T-cell (primary cell): ENCODE data around the gene C16orf86. TPM values are rescaled to one million over a fixed set of nuclear protein-coding genes. Genes with fewer than 3 reads are reported as not detected.

ENCODE experiments used
- ATAC-seq, 4 experiments: fragments of 200-7000 bp in 3 of 4; fragments of 150-1000 bp in 1 of 4; cut with Tn5 transposase; replicated peaks in 1 of 4; 1 replicate in 3 of 4; 2 replicates in 1 of 4; pipeline ENCODE4 v1.10.0; 2021; ENCODE audit warnings: moderate library complexity in 3 of 4, mild to moderate bottlenecking in 2 of 4, moderate number of reproducible peaks in 1 of 4
- CTCF ChIA-PET, 2 donors: fragments of 300-600 bp; sonication (Branson Sonifier 250); formaldehyde crosslinking; loops; one replicate each; lab custom pipeline; 2022; ENCODE audit warnings: antibody characterized with exemption in 2 of 2; lab: Charles Lee
- POLR2A ChIA-PET, 2 donors: fragments of 300-600 bp; sonication (Branson Sonifier 250); formaldehyde crosslinking; loops; one replicate each; lab custom pipeline; 2022; ENCODE audit warnings: antibody characterized with exemption in 2 of 2; lab: Charles Lee
- DNase-seq, 35 experiments: peaks; one replicate each; pipeline versions ENCODE4 v3.0.0 to v3.0.0-alpha.2; 2013 to 2023
- H3K27ac ChIP-seq: one replicate; pipeline ENCODE4 v1.5.1; 2013; ENCODE audit warnings: low read length
- H3K27me3 ChIP-seq, 2 experiments: replicated peaks in 1 of 2; 1 replicate in 1 of 2; 2 replicates in 1 of 2; pipeline versions ENCODE4 v1.6.1 to v1.7.0; 2013; ENCODE audit warnings: low read length in 1 of 2, mixed read lengths in 1 of 2; ENCODE audit not compliant: control insufficient read depth in 2 of 2, insufficient read depth in 2 of 2; ENCODE audit errors: extremely low read depth in 1 of 2
- H3K36me3 ChIP-seq, 2 donors: 1 replicate in 1 of 2; 2 replicates in 1 of 2; pipeline versions ENCODE4 v1.6.1 to v1.7.0; 2013; ENCODE audit warnings: low read length in 1 of 2; ENCODE audit not compliant: control insufficient read depth in 2 of 2, insufficient read depth in 1 of 2; ENCODE audit errors: extremely low read depth in 1 of 2
- H3K4me1 ChIP-seq, 2 experiments: 1 replicate in 1 of 2; 2 replicates in 1 of 2; pipeline versions ENCODE4 v1.6.1 to v1.7.0; 2013; ENCODE audit warnings: low read length in 2 of 2, mixed read lengths in 1 of 2; ENCODE audit not compliant: insufficient read depth in 2 of 2, control insufficient read depth in 1 of 2; ENCODE audit errors: extremely low read depth in 1 of 2
- H3K4me3 ChIP-seq, 2 donors: 1 replicate in 1 of 2; 2 replicates in 1 of 2; pipeline versions ENCODE4 v1.5.1 to v1.7.0; 2013; ENCODE audit warnings: mild to moderate bottlenecking in 2 of 2, low read length in 1 of 2, moderate library complexity in 1 of 2; ENCODE audit not compliant: control insufficient read depth in 1 of 2; ENCODE audit errors: extremely low read depth in 1 of 2
- H3K9me3 ChIP-seq: 2 replicates; pipeline ENCODE4 v1.7.0; 2013
- H3K27ac Mint-ChIP-seq, 2 donors: one replicate each; pipeline ENCODE4 v1.8.0; 2020 to 2021; ENCODE audit warnings: mild to moderate bottlenecking in 2 of 2, mixed read lengths in 2 of 2
- H3K27me3 Mint-ChIP-seq, 2 donors: one replicate each; pipeline ENCODE4 v1.8.0; 2021 to 2022; ENCODE audit warnings: mixed read lengths in 2 of 2
- H3K36me3 Mint-ChIP-seq: one replicate; pipeline ENCODE4 v1.8.0; 2021; ENCODE audit warnings: mixed read lengths
- H3K4me1 Mint-ChIP-seq, 3 donors: one replicate each; pipeline ENCODE4 v1.8.0; 2020 to 2022; ENCODE audit warnings: mixed read lengths in 3 of 3, mild to moderate bottlenecking in 1 of 3
- H3K4me3 Mint-ChIP-seq, 3 donors: one replicate each; pipeline ENCODE4 v1.8.0; 2020 to 2022; ENCODE audit warnings: mild to moderate bottlenecking in 3 of 3, mixed read lengths in 3 of 3, moderate library complexity in 3 of 3
- H3K9me3 Mint-ChIP-seq, 3 donors: one replicate each; pipeline ENCODE4 v1.8.0; 2020 to 2022; ENCODE audit warnings: mixed read lengths in 3 of 3
- WGBS: methylation state at CpG from one replicate; pipeline ENCODE4 v1.1.5; 2013; ENCODE audit warnings: missing lambda C conversion rate; ENCODE audit not compliant: insufficient coverage; 5-methylcytosine and 5-hydroxymethylcytosine counted together
- total RNA-seq, 35 experiments: library from RNA in 6 of 35; stranded (reverse) in 6 of 35; fragments of 120-200 nt in 1 of 35; gene quantifications; one replicate each; pipeline versions ENCODE4 v1.2.1 to v1.2.4 and lab custom pipeline; 2013 to 2026

C16orf86 gene
- total RNA-seq, 5 donors from 2014 or later (not counting 1 experiment from before 2014, with no cell fraction given), result 1.9 to 6.7 (median 5.4) TPM

- H3K27ac Mint-ChIP-seq, result peak overlapping the region; percentile 55 to 74
- no peaks in the 10 kb centered on the region for H3K36me3 ChIP-seq
- ChIA-PET POLR2A (no interaction called here), CTCF (no interaction called here)
- H3K36me3 Mint-ChIP-seq, result peaks cover 4% of the 10 kb centered on the region
- peaks cover 10% of the 10 kb centered on the region in 2 experiments for H3K4me1 ChIP-seq
- no CpG with 5 or more reads among the region's 5 CpGs for WGBS
- H3K4me1 Mint-ChIP-seq, result peaks cover 22 to 40% (median 25%) of the 10 kb centered on the region in 3 donors
- H3K4me3 Mint-ChIP-seq, result peak overlapping the region in 1 of 3 donors; percentile 65
- DNase-seq (no peak), ATAC-seq (no peak)
- H3K27ac ChIP-seq, result peak overlapping the region; percentile 3
- no peak overlapping the region for H3K4me3 ChIP-seq
- H3K9me3 ChIP-seq, result no peaks in the 10 kb centered on the region
- H3K27me3 ChIP-seq, result no peaks in the 10 kb centered on the region
- no peaks in the 10 kb centered on the region for H3K27me3 Mint-ChIP-seq
- H3K9me3 Mint-ChIP-seq, result no peaks in the 10 kb centered on the region
These were observed 37.5 kb downstream of the C16orf86 start for GRCh38 chr16:67704110-67704509.

DNA sequence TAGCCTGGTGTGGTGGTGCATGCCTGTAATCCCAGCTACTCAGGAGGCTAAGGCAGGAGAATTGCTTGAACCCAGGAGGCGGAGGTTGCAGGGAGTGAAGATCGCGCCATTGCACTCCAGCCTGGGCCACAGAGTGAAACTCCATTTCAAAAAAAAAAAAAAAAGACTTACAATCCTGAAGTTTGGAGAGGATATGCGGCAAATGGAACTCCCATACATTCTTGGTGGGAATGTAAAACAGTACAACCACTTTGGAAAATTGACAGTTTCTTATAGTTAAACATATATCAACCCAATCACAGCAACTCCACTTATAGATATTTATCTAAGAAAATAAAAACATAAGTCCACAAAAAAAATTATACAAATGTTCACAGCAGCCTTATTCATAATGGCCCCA, 40.6 kb downstream of the C16orf86 start:
- H3K27ac Mint-ChIP-seq, result no peak overlapping the region
- H3K27me3 ChIP-seq, result no peaks in the 10 kb centered on the region
- no peak overlapping the region for H3K4me3 ChIP-seq
- ATAC-seq, result no peak
- no peaks in the 10 kb centered on the region for H3K9me3 ChIP-seq
- POLR2A ChIA-PET, result no interaction called here
- peaks cover 0 to 2% of the 10 kb centered on the region in 2 donors for H3K36me3 ChIP-seq
- no peak for DNase-seq
- no peak overlapping the region for H3K27ac ChIP-seq
- H3K36me3 Mint-ChIP-seq, result peaks cover 15% of the 10 kb centered on the region
- H3K4me1 ChIP-seq, result peaks cover 10% of the 10 kb centered on the region in 2 experiments
- H3K4me1 Mint-ChIP-seq, result peaks cover 26 to 44% (median 39%) of the 10 kb centered on the region in 3 donors
- no CpG with 5 or more reads among the region's 4 CpGs for WGBS
- H3K4me3 Mint-ChIP-seq, result no peak overlapping the region
- CTCF ChIA-PET, result interaction anchor here in 1 of 2 donors (0.6 kb wide), 1 partner anchor 330 kb away, joined by 4 read pairs; no protein-coding TSS in a partner anchor
- no peaks in the 10 kb centered on the region for H3K27me3 Mint-ChIP-seq
- no peaks in the 10 kb centered on the region for H3K9me3 Mint-ChIP-seq

- POLR2A ChIA-PET, result no interaction called here
- peaks cover 0 to 2% of the 10 kb centered on the region in 2 donors for H3K36me3 ChIP-seq
- H3K27ac ChIP-seq, result no peak overlapping the region
- H3K9me3 Mint-ChIP-seq, result no peaks in the 10 kb centered on the region
- no peak overlapping the region for H3K4me3 Mint-ChIP-seq
- 100% methylated on average over 4 of the region's 5 CpGs for WGBS
- peaks cover 10% of the 10 kb centered on the region in 2 experiments for H3K4me1 ChIP-seq
- CTCF ChIA-PET, result no interaction called here
- no peaks in the 10 kb centered on the region for H3K27me3 ChIP-seq
- no peaks in the 10 kb centered on the region for H3K9me3 ChIP-seq
- no peaks in the 10 kb centered on the region for H3K27me3 Mint-ChIP-seq
- H3K4me3 ChIP-seq, result no peak overlapping the region
- peaks cover 15% of the 10 kb centered on the region for H3K36me3 Mint-ChIP-seq
- H3K4me1 Mint-ChIP-seq, result peaks cover 25 to 41% (median 39%) of the 10 kb centered on the region in 3 donors
- H3K27ac Mint-ChIP-seq, result no peak overlapping the region
- DNase-seq (no peak), ATAC-seq (no peak)
These were observed 41.2 kb downstream of the C16orf86 start for GRCh38 chr16:67707790-67708189.

GRCh38 chr16:67708368-67708771, 41.8 kb downstream of the C16orf86 start:
- no peaks in the 10 kb centered on the region for H3K27me3 ChIP-seq
- peaks cover 7 to 8% of the 10 kb centered on the region in 2 experiments for H3K4me1 ChIP-seq
- no peak overlapping the region for H3K27ac ChIP-seq
- Mint-ChIP-seq H3K9me3 (no peaks in the 10 kb centered on the region), H3K36me3 (peaks cover 15% of the 10 kb centered on the region), H3K4me3 (no peak overlapping the region), H3K27me3 (no peaks in the 10 kb centered on the region), H3K27ac (no peak overlapping the region), H3K4me1 (peaks cover 19 to 36% (median 33%) of the 10 kb centered on the region in 3 donors)
- H3K4me3 ChIP-seq, result no peak overlapping the region
- DNase-seq (no peak), ATAC-seq (no peak)
- no peaks in the 10 kb centered on the region for H3K9me3 ChIP-seq
- ChIA-PET POLR2A (no interaction called here), CTCF (no interaction called here)
- WGBS, result no CpG with 5 or more reads among the region's 2 CpGs
- peaks cover 0 to 2% of the 10 kb centered on the region in 2 donors for H3K36me3 ChIP-seq

- H3K27ac Mint-ChIP-seq, result no peak overlapping the region
These were observed 42.4 kb downstream of the C16orf86 start for GRCh38 chr16:67709050-67709449.

DNA sequence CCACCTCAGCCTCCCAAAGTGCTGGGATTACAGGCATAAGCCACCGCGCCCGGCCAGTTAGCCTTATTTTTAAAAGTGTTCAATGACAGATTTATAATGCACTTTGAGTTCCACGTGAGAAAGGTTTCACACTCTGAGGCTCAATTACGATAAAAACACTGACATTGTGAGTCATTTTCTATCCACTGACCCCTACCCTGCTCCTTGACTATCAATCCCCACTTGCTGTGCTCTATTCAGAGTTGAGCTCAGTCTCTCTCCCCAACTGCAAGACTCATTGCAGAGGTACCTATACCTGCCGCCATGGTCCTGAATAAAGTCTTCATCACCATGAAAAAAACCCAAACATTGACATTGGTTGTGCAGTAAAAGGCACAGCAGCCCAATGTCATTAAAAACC, 44.0 kb downstream of the C16orf86 start:
- peaks cover 0 to 2% of the 10 kb centered on the region in 2 donors for H3K36me3 ChIP-seq
- Mint-ChIP-seq H3K9me3 (no peaks in the 10 kb centered on the region), H3K27ac (no peak overlapping the region), H3K36me3 (peaks cover 11% of the 10 kb centered on the region), H3K27me3 (no peaks in the 10 kb centered on the region), H3K4me3 (no peak overlapping the region), H3K4me1 (peaks cover 11 to 24% (median 13%) of the 10 kb centered on the region in 3 donors)
- no peak overlapping the region for H3K4me3 ChIP-seq
- ATAC-seq (no peak), DNase-seq (no peak)
- no peak overlapping the region for H3K27ac ChIP-seq
- H3K4me1 ChIP-seq, result peaks cover 0 to 2% of the 10 kb centered on the region in 2 experiments
- ChIA-PET CTCF (interaction anchor here in 1 of 2 donors (0.5 kb wide), 1 partner anchor 23 kb away, joined by 4 read pairs; no protein-coding TSS in a partner anchor), POLR2A (no interaction called here)
- WGBS, result 89% methylated on average over 3 of the region's 6 CpGs
- no peaks in the 10 kb centered on the region for H3K27me3 ChIP-seq
- no peaks in the 10 kb centered on the region for H3K9me3 ChIP-seq

More at GRCh38 chr16:67709050-67709449, 42.4 kb downstream of the C16orf86 start:
- WGBS, result no CpG with 5 or more reads among the region's 1 CpG
- Mint-ChIP-seq H3K27me3 (no peaks in the 10 kb centered on the region), H3K36me3 (peaks cover 15% of the 10 kb centered on the region), H3K4me1 (peaks cover 17 to 34% (median 26%) of the 10 kb centered on the region in 3 donors), H3K4me3 (no peak overlapping the region), H3K9me3 (no peaks in the 10 kb centered on the region)
- Histone ChIP-seq H3K4me3 (no peak overlapping the region), H3K27me3 (no peaks in the 10 kb centered on the region), H3K36me3 (peaks cover 0 to 2% of the 10 kb centered on the region in 2 donors), H3K27ac (no peak overlapping the region), H3K4me1 (peaks cover 2% of the 10 kb centered on the region in 2 experiments), H3K9me3 (no peaks in the 10 kb centered on the region)
- DNase-seq, result no peak
- no peak for ATAC-seq
- POLR2A ChIA-PET, result interaction anchor here in 1 of 2 donors (0.6 kb wide), 1 partner anchor 139 kb away, joined by 3 read pairs; no protein-coding TSS in a partner anchor
- CTCF ChIA-PET, result no interaction called here
